Measurements from ENCODE around the gene ARHGAP42. TPM values are rescaled to one million over a fixed set of nuclear protein-coding genes. Genes with fewer than 3 reads are reported as not detected.
"Not testable (repeated sequence)": the region's sequence is repeated elsewhere in the genome, so short reads cannot be mapped to it uniquely, and the experiment has no call there.

ARHGAP42 gene
- total RNA-seq, 1 donor: 16.8 TPM

DNA sequence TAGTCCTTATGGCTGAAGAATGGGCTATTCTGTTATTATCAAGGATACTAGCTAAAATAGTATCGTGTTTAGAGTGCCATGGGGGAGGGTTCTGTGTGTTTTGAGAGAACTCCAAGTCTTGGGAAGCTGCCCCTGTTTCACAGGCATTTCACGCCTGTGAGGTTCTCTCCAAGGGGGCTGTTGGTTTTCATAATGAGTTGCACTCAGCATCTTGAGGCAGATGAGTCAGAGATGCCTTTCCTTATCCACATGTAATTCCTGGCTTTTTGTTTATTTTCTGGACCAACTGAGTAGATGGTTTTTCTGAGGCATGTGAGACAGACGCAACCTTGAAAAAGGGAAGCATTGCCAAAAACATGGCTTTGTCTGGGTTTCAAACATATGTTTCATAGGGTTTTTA, 203.7 kb downstream of the ARHGAP42 start:
- TF ChIP-seq, protein P1, sequence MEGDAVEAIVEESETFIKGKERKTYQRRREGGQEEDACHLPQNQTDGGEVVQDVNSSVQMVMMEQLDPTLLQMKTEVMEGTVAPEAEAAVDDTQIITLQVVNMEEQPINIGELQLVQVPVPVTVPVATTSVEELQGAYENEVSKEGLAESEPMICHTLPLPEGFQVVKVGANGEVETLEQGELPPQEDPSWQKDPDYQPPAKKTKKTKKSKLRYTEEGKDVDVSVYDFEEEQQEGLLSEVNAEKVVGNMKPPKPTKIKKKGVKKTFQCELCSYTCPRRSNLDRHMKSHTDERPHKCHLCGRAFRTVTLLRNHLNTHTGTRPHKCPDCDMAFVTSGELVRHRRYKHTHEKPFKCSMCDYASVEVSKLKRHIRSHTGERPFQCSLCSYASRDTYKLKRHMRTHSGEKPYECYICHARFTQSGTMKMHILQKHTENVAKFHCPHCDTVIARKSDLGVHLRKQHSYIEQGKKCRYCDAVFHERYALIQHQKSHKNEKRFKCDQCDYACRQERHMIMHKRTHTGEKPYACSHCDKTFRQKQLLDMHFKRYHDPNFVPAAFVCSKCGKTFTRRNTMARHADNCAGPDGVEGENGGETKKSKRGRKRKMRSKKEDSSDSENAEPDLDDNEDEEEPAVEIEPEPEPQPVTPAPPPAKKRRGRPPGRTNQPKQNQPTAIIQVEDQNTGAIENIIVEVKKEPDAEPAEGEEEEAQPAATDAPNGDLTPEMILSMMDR (IDR thresholded peaks at IDR 0.05; ENCODE audit: insufficient read depth, low read depth, low read length): no peak
- H3K4me3 ChIP-seq (ENCODE audit: low read depth, low read length): peak overlapping the region; percentile 7
- DNase-seq (ENCODE audit: low read depth): peak; percentile 97

GRCh38 chr11:100892886-100893285, 205.8 kb downstream of the ARHGAP42 start:
- DNase-seq (ENCODE audit: low read depth): no peak

GRCh38 chr11:100895449-100895848, 208.4 kb downstream of the ARHGAP42 start:
- TF ChIP-seq, protein P1 (IDR thresholded peaks at IDR 0.05; ENCODE audit: insufficient read depth, low read depth, low read length): no peak
- no peak overlapping the region for H3K4me3 ChIP-seq (ENCODE audit: low read depth, low read length)
- no peak for DNase-seq (ENCODE audit: low read depth)

More at GRCh38 chr11:100892886-100893285, 205.8 kb downstream of the ARHGAP42 start:
- TF ChIP-seq, protein P1 (IDR thresholded peaks at IDR 0.05; ENCODE audit: insufficient read depth, low read depth, low read length): no peak
- no peak overlapping the region for H3K4me3 ChIP-seq (ENCODE audit: low read depth, low read length)

DNA sequence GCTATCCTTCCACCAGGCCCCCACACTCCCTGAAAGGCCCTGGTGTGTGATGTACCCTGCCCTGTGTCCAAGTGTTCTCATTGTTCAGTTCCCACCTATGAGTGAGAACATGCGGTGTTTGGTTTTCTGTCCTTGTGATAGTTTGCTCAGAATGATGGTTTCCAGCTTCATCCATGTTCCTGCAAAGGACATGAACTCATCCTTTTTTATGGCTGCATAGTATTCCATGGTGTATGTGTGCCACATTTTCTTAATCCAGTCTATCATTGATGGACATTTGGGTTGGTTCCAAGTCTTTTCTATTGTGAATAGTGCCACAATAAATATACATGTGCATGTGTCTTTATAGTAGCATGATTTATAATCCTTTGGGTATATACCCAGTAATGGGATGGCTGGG, 208.9 kb downstream of the ARHGAP42 start:
- H3K4me3 ChIP-seq (ENCODE audit: low read depth, low read length); DNase-seq (ENCODE audit: low read depth): not testable (repeated sequence)

DNA sequence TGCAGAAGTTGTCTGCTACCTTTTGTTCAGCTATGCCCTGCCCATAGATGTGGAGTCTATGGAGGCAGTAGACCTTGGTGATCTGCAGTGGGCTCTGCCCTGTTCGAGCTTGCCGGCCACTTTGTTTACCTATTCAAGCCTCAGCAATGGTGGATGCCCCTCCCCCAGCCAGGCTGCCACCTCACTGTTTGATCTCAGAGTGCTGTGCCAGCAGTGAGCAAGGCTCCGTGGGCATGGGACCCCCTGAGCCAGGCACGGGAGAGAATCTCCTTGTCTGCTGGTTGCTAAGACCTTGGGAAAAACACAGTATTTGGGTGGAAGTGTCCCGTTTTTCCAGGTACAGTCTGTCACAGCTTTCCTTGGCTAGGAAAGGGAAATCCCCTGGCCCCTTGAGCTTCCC, 214.4 kb downstream of the ARHGAP42 start:
- DNase-seq (ENCODE audit: low read depth); H3K4me3 ChIP-seq (ENCODE audit: low read depth, low read length): not testable (repeated sequence)

- TF ChIP-seq, protein P1 (IDR thresholded peaks at IDR 0.05; ENCODE audit: insufficient read depth, low read depth, low read length): no peak
- DNase-seq (ENCODE audit: low read depth): no peak
- no peak overlapping the region for H3K4me3 ChIP-seq (ENCODE audit: low read depth, low read length)
These were observed 215.5 kb downstream of the ARHGAP42 start for GRCh38 chr11:100902454-100903141.

- no peak overlapping the region for H3K4me3 ChIP-seq (ENCODE audit: low read depth, low read length)
- TF ChIP-seq, protein P1 (IDR thresholded peaks at IDR 0.05; ENCODE audit: insufficient read depth, low read depth, low read length): no peak
- DNase-seq (ENCODE audit: low read depth): no peak
These were observed 216.2 kb downstream of the ARHGAP42 start for GRCh38 chr11:100903284-100903683.

- H3K4me3 ChIP-seq (ENCODE audit: low read depth, low read length): no peak overlapping the region
- TF ChIP-seq, protein P1 (IDR thresholded peaks at IDR 0.05; ENCODE audit: insufficient read depth, low read depth, low read length): no peak
- DNase-seq (ENCODE audit: low read depth): no peak
These were observed 218.6 kb downstream of the ARHGAP42 start for GRCh38 chr11:100905684-100906083.

Data from fibroblast of villous mesenchyme (primary cell).